ENCODE results near the gene SRSF11.
"Not testable (repeated sequence)": the region's sequence is repeated elsewhere in the genome, so short reads cannot be mapped to it uniquely, and the experiment has no call there.

Gene SRSF11, protein sequence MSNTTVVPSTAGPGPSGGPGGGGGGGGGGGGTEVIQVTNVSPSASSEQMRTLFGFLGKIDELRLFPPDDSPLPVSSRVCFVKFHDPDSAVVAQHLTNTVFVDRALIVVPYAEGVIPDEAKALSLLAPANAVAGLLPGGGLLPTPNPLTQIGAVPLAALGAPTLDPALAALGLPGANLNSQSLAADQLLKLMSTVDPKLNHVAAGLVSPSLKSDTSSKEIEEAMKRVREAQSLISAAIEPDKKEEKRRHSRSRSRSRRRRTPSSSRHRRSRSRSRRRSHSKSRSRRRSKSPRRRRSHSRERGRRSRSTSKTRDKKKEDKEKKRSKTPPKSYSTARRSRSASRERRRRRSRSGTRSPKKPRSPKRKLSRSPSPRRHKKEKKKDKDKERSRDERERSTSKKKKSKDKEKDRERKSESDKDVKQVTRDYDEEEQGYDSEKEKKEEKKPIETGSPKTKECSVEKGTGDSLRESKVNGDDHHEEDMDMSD

DNA sequence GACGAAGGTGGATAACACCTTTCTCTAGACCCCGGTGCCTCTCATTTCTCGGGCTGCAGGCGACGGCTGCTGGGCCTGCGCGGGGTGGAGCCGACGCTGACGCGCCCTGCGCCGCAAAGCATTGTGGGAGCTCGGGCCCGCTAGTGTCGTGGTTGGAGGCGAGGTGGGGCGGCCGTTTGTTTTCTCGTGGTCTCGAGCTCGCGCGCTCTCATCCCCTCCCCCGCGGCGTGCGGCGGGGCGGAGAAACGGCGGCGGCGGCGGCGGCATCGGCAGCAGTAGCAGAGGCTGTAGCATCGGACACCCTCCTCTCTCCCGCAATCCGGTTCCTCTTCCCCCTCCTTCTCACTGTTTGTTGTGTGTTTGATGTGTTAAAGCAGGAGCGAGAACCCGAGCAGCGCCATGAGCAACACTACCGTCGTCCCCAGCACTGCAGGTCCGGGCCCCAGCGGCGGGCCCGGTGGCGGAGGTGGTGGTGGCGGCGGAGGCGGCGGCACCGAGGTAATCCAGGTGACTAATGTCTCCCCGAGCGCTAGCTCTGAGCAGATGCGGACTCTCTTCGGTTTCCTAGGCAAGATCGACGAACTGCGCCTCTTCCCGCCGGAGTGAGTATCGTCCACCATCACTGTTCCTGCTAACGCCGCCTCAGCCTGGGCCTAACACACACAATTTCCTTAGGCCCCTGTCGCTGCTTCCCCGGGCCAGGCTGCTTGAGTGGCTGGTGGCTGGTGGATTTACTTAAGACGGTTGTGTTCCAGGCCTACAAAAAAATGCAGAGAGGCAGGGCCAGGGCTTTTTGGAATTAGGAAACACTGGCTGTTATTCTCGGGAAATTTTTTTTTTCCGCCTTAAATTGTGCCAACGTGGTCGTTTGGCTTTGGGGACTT, at the start of gene SRSF11:
SRSF11 (plus strand) TSS at position 143 of the 884 bp plus-strand sequence; CDS start at position 400, 257 bp downstream.
- peak; percentile 98 for DNase-seq

DNA sequence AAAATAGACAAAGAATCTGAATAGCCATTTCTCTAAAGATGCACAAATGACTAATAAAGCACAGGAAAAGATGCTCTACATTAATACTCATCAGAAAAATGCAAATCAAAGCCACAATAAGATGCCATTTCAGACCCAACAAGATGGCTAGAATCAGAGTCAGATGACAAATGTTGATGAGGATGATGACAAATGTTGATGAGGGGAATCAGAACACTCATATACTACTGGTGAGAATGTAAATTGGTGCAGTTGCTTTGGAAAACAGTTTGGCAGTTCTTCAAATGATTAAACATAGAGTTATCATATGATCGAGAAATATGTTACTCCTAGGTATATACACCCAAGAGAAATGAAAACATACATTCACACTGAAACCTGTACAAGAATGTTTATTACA, 49.7 kb upstream of the SRSF11 start:
- no peak for DNase-seq

- not testable (repeated sequence) for DNase-seq
Measured at GRCh38 chr1:70185181-70185580, 36.0 kb upstream of the SRSF11 start.

DNA sequence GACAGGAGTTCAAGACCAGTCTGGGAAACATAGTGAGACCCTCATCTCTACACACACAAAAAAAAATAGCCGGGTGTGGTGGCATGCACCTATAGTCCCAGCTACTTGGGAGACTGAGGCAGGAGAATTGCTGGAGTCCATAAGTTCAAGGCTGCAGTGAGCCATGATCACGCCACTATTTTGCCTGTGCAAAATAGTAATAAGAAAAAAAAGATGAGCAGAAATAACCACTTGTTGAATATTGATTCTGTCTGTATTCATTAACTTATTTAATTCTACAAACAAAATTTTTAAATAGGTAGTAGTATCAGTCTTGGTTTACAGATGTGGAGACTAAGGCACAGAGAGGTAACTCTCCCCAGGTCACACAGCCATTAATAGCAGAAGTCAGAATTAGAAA, 32.7 kb upstream of the SRSF11 start:
- DNase-seq, result no peak

- no peak for DNase-seq
Measured at GRCh38 chr1:70190180-70190579, 31.0 kb upstream of the SRSF11 start.

GRCh38 chr1:70192446-70192845, 28.7 kb upstream of the SRSF11 start:
- not testable (repeated sequence) for DNase-seq

DNA sequence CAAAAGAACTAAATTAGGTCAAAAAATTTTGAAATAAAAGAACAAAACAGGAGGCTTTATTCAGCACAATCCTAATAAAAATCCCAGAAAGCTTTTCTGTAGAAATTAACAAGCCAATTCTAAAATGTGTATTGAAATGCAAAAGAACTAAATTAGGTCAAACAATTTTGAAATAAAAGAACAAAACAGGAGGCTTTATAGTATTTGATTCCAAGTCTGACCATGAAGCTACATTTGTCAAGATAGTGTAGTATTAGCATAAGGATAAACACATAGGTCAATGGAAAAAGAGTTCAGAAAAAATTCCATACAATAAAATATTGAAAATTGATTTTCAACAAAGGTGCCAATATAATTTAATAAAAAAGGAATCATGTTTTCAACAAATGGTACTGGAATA, 26.6 kb upstream of the SRSF11 start:
- DNase-seq, result no peak

- DNase-seq, result no peak
Measured at GRCh38 chr1:70195342-70195741, 25.8 kb upstream of the SRSF11 start.

- no peak for DNase-seq
Measured at GRCh38 chr1:70196333-70196732, 24.8 kb upstream of the SRSF11 start.

DNA sequence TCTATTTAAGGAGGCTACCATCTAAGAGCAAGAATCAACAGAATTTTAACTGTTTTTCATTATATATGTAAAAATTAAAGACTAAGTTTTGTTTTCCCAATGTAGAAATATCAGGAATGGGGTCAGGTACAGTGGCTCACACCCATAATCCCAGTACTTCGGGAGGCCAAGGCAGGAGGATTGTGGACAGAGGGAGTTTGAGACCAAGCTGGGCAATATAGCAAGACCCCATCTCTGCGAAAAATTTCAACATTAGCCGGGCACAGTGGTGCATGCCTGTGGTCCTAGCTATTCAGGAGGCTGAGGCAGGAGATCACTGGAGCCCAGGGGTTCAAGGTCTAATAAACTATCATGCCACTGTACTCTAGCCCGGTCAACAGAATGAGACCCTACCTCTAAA, 21.1 kb upstream of the SRSF11 start:
- no peak for DNase-seq

- no peak for DNase-seq
Measured at GRCh38 chr1:70202173-70202758, 18.9 kb upstream of the SRSF11 start.

GRCh38 chr1:70204139-70204538, 17.0 kb upstream of the SRSF11 start:
- no peak for DNase-seq

GRCh38 chr1:70204600-70204999, 16.6 kb upstream of the SRSF11 start:
- no peak for DNase-seq

- DNase-seq, result no peak
Measured at GRCh38 chr1:70205071-70205433, 16.1 kb upstream of the SRSF11 start.

- DNase-seq, result peak; percentile 94
Measured at GRCh38 chr1:70205434-70206118, 15.6 kb upstream of the SRSF11 start, which contains the start of gene LRRC40. Gene LRRC40, minus strand, starts transcription at chr1:70205579. Its CDS starts 39 bp downstream, at chr1:70205540.

DNA sequence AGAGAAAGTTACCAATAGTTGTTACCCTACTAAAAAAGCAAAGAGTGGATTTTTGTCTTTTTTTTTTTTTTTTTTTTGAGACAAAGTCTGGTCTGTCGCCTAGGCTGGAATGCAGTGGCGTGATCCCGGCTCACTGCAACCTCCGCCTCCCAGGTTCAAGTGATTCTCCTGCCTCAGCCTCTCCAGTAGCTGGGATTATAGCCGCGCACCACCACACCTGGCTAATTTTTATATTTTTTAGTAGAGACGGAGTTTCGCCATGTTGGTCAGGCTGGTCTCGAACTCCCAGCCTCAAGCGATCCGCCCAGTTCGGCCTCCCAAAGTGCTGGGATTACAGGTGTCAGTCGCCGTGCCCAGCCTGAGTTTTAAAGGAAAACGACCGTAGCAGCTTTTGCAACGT, 14.3 kb upstream of the SRSF11 start:
- DNase-seq, result not testable (repeated sequence)

DNA sequence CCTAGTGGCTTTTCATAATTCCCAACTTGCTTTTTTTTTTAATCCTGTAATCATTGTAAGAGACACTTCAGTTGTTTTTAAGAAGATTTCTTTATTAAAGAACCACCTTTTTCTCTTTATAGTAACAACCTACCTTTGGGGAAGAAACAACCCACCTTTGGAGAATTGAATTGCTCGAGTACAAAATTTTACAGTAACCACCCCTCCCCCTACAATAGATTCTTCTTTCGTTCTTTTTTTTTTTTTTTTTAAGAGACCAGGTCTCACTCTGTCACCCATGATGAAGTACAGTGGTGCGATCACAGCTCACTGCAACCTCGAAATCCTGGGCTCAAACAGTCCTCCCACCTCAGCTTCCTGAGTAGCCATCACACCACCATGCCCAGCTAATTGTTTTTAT, 13.7 kb upstream of the SRSF11 start:
- no peak for DNase-seq

DNA sequence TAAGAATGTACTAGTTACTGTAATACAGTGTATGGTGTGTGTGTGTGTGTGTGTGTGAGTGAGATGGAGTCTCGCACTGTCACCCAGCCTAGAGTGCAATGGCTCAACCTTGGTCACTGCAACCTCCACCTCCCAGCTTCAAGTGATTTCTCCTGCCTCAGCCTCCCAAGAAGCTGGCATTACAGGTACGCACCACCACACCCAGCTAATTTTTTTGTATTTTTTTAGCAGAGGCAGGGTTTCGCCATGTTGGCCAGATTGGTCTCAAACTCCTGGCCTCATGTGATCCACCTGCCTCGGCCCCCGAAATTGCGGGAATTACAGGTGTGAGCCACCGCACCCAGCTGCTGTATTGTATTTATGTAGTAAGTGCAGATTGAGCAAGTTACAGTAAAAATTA, 12.9 kb upstream of the SRSF11 start:
- no peak for DNase-seq

GRCh38 chr1:70210820-70211219, 10.4 kb upstream of the SRSF11 start:
- no peak for DNase-seq

GRCh38 chr1:70211541-70211940, 9.6 kb upstream of the SRSF11 start:
- DNase-seq, result no peak

- no peak for DNase-seq
Measured at GRCh38 chr1:70220015-70220414, 1.2 kb upstream of the SRSF11 start.

GRCh38 chr1:70220517-70221237, 503 bp upstream of the SRSF11 start:
- DNase-seq, result no peak

Measured in stimulated activated CD4-positive, alpha-beta T cell treated with anti-CD3 and anti-CD28 coated beads, Interleukin-12 subunit alpha, Interleukin-12 subunit beta, amount 100 ng/mL, for 4 hours (primary cell).